HG03565 (cell line): ENCODE data around the gene PACS1.

ENCODE experiments used
- ATAC-seq: cut with Tn5 transposase; IDR thresholded peaks from one replicate; pipeline ENCODE4 v1.9.1; 2021; ENCODE audit warnings: mild to moderate bottlenecking, moderate library complexity; ENCODE audit not compliant: unreplicated experiment

The PACS1 gene

GRCh38 chr11:66282468-66283455, 212.7 kb downstream of the PACS1 start:
- ATAC-seq: peak; percentile 67

- no peak for ATAC-seq
These were observed 213.5 kb downstream of the PACS1 start for GRCh38 chr11:66283461-66284105.

GRCh38 chr11:66284526-66285078, 214.5 kb downstream of the PACS1 start:
- no peak for ATAC-seq

GRCh38 chr11:66285250-66285947, 215.3 kb downstream of the PACS1 start:
- ATAC-seq: no peak

GRCh38 chr11:66286699-66287098, 216.6 kb downstream of the PACS1 start:
- no peak for ATAC-seq

- no peak for ATAC-seq
These were observed 217.3 kb downstream of the PACS1 start for GRCh38 chr11:66287211-66287888.

GRCh38 chr11:66287889-66288670, 218.0 kb downstream of the PACS1 start:
- ATAC-seq: no peak

GRCh38 chr11:66288671-66289547, 218.8 kb downstream of the PACS1 start, which contains the start of gene YIF1A:
Gene YIF1A, minus strand, starts transcription at chr11:66289143. Its CDS starts 158 bp downstream, at chr11:66288985.
- ATAC-seq: peak; percentile 78

- ATAC-seq: peak; percentile 19
These were observed 219.7 kb downstream of the PACS1 start for GRCh38 chr11:66289548-66290329.

- no peak for ATAC-seq
These were observed 220.2 kb downstream of the PACS1 start for GRCh38 chr11:66290330-66290621.

GRCh38 chr11:66291303-66291705, 221.2 kb downstream of the PACS1 start:
- no peak for ATAC-seq

GRCh38 chr11:66291706-66292542, 221.9 kb downstream of the PACS1 start, which contains the start of gene TMEM151A:
Gene TMEM151A, plus strand, starts transcription at chr11:66291894. Its CDS starts 120 bp downstream, at chr11:66292014.
- ATAC-seq: no peak

- no peak for ATAC-seq
These were observed 222.7 kb downstream of the PACS1 start for GRCh38 chr11:66292543-66293332.

- ATAC-seq: no peak
These were observed 223.3 kb downstream of the PACS1 start for GRCh38 chr11:66293352-66293751.

- no peak for ATAC-seq
These were observed 223.9 kb downstream of the PACS1 start for GRCh38 chr11:66293777-66294625.
